T-helper 9 cell (primary cell): ENCODE measurements around the gene BRINP1.

ENCODE experiments used
- DNase-seq: peaks from one replicate; pipeline ENCODE4 v3.0.0-alpha.2; 2020

BRINP1 gene

GRCh38 chr9:119278171-119278570 lies 91.1 kb downstream of the BRINP1 start:
- no peak for DNase-seq

GRCh38 chr9:119273984-119274665 lies 95.1 kb downstream of the BRINP1 start:
- no peak for DNase-seq

GRCh38 chr9:119273325-119273904 lies 95.8 kb downstream of the BRINP1 start:
- no peak for DNase-seq

GRCh38 chr9:119272500-119273211 lies 96.6 kb downstream of the BRINP1 start:
- DNase-seq: no peak

GRCh38 chr9:119268985-119269384 lies 100.2 kb downstream of the BRINP1 start:
- no peak for DNase-seq

GRCh38 chr9:119264165-119264564 lies 105.1 kb downstream of the BRINP1 start:
- DNase-seq: no peak

- DNase-seq: no peak
These were observed 111.6 kb downstream of the BRINP1 start for GRCh38 chr9:119257592-119257991.

GRCh38 chr9:119255116-119255515 lies 114.1 kb downstream of the BRINP1 start:
- DNase-seq: no peak

GRCh38 chr9:119252671-119253299 lies 116.5 kb downstream of the BRINP1 start:
- no peak for DNase-seq

- DNase-seq: no peak
These were observed 117.3 kb downstream of the BRINP1 start for GRCh38 chr9:119251936-119252335.

GRCh38 chr9:119250730-119251129 lies 118.5 kb downstream of the BRINP1 start:
- no peak for DNase-seq

GRCh38 chr9:119240546-119240945 lies 128.7 kb downstream of the BRINP1 start:
- no peak for DNase-seq

- DNase-seq: no peak
These were observed 134.6 kb downstream of the BRINP1 start for GRCh38 chr9:119234636-119235035.

GRCh38 chr9:119227422-119227821 lies 141.8 kb downstream of the BRINP1 start:
- DNase-seq: no peak

GRCh38 chr9:119224431-119224830 lies 144.8 kb downstream of the BRINP1 start:
- DNase-seq: no peak

GRCh38 chr9:119221276-119221675 lies 148.0 kb downstream of the BRINP1 start:
- no peak for DNase-seq

GRCh38 chr9:119218293-119218692 lies 150.9 kb downstream of the BRINP1 start:
- no peak for DNase-seq

- DNase-seq: no peak
These were observed 152.4 kb downstream of the BRINP1 start for GRCh38 chr9:119216651-119217331.

- no peak for DNase-seq
These were observed 153.6 kb downstream of the BRINP1 start for GRCh38 chr9:119215651-119216050.

- DNase-seq: no peak
These were observed 155.8 kb downstream of the BRINP1 start for GRCh38 chr9:119213471-119213870.

GRCh38 chr9:119197893-119198607 lies 171.2 kb downstream of the BRINP1 start:
- DNase-seq: no peak

GRCh38 chr9:119195521-119195920 lies 173.7 kb downstream of the BRINP1 start:
- no peak for DNase-seq
